Lower leg skin (tissue), 3 donors: ENCODE measurements around the gene ZEB2.

Experiments
- CTCF ChIP-seq, 3 donors: fragments of 450-650 bp; IDR thresholded peaks; one replicate each; pipeline ENCODE4 v1.5.1; 2016; ENCODE audit warnings: antibody characterized with exemption in 3 of 3, mild to moderate bottlenecking in 3 of 3, moderate library complexity in 2 of 3
- POLR2A ChIP-seq, 2 donors: fragments of 450-650 bp; IDR thresholded peaks; one replicate each; pipeline ENCODE4 v1.6.1; 2016 to 2017; ENCODE audit warnings: antibody characterized with exemption in 2 of 2, mild to moderate bottlenecking in 1 of 2, moderate library complexity in 1 of 2

- TF ChIP-seq POLR2A (IDR thresholded peaks at IDR 0.05) (no peak), CTCF (IDR thresholded peaks at IDR 0.05) (no peak)
Observed at GRCh38 chr2:144516981-144517865, 2.7 kb downstream of the ZEB2 start.
